Keratinocyte (primary cell): Measurements from ENCODE around the gene BORCS8. TPM values are rescaled to one million over a fixed set of nuclear protein-coding genes. Genes with fewer than 3 reads are reported as not detected.

Experiments used
- DNase-seq: peaks from one replicate; pipeline ENCODE4 v3.0.0-alpha.2; 2011; ENCODE audit warnings: low read depth, missing footprints, low spot score
- FAIRE-seq: peaks from 2 replicates; lab custom pipeline; 2011; peaks lifted over from hg19 to GRCh38; lab: Jason Lieb, UNC
- H2AFZ ChIP-seq: 2 replicates; pipeline ENCODE4 v1.6.0; 2012; ENCODE audit warnings: low read length, control low read depth, inconsistent platforms; ENCODE audit not compliant: control insufficient read depth
- H3K27ac ChIP-seq: 2 replicates; pipeline ENCODE4 v1.5.1; 2011; ENCODE audit warnings: low read length; ENCODE audit not compliant: control insufficient read depth, insufficient read depth
- H3K27me3 ChIP-seq: 3 replicates; pipeline ENCODE4 v1.6.0; 2011; ENCODE audit warnings: low read length; ENCODE audit not compliant: control insufficient read depth, insufficient read depth; ENCODE audit errors: extremely low read depth
- H3K36me3 ChIP-seq, 2 experiments: 2 replicates in 1 of 2; 3 replicates in 1 of 2; pipeline ENCODE4 v1.5.1; 2011; ENCODE audit warnings: low read length in 2 of 2, mild to moderate bottlenecking in 1 of 2; ENCODE audit not compliant: control insufficient read depth in 2 of 2, insufficient read depth in 2 of 2; ENCODE audit errors: extremely low read depth in 1 of 2
- H3K4me1 ChIP-seq: 3 replicates; pipeline ENCODE4 v1.5.1; 2011; ENCODE audit warnings: low read length; ENCODE audit not compliant: control insufficient read depth, insufficient read depth; ENCODE audit errors: extremely low read depth
- H3K4me2 ChIP-seq: 3 replicates; pipeline ENCODE4 v1.6.0; 2011; ENCODE audit warnings: low read depth, low read length; ENCODE audit not compliant: control insufficient read depth, insufficient read depth; ENCODE audit errors: extremely low read depth
- H3K4me3 ChIP-seq, 3 experiments: fragments of 200-600 bp in 1 of 3; sonication (generic) in 1 of 3; 2 replicates in 2 of 3; 3 replicates in 1 of 3; pipeline ENCODE4 v1.5.1; 2011 to 2016; ENCODE audit warnings: low read length in 3 of 3, mild to moderate bottlenecking in 3 of 3, control low read depth in 2 of 3, inconsistent platforms in 1 of 3, low read depth in 1 of 3, mixed read lengths in 1 of 3, mixed run types in 1 of 3, moderate library complexity in 1 of 3; ENCODE audit not compliant: control insufficient read depth in 2 of 3, insufficient read depth in 2 of 3; ENCODE audit errors: extremely low read depth in 1 of 3
- H3K79me2 ChIP-seq: 2 replicates; pipeline ENCODE4 v1.6.0; 2012; ENCODE audit warnings: low read length; ENCODE audit not compliant: control insufficient read depth, insufficient read depth
- H3K9ac ChIP-seq: 3 replicates; pipeline ENCODE4 v1.6.0; 2011; ENCODE audit warnings: low read length; ENCODE audit not compliant: control insufficient read depth, insufficient read depth; ENCODE audit errors: extremely low read depth
- H3K9me1 ChIP-seq: 3 replicates; pipeline ENCODE4 v1.6.0; 2011; ENCODE audit warnings: low read length; ENCODE audit not compliant: control insufficient read depth, insufficient read depth; ENCODE audit errors: extremely low read depth
- H3K9me3 ChIP-seq: 2 replicates; pipeline ENCODE4 v1.5.1; 2012; ENCODE audit warnings: low read depth, low read length; ENCODE audit not compliant: control insufficient read depth
- H4K20me1 ChIP-seq: 3 replicates; pipeline ENCODE4 v1.6.0; 2011; ENCODE audit warnings: low read length; ENCODE audit not compliant: control insufficient read depth, insufficient read depth; ENCODE audit errors: extremely low read depth
- EZH2 ChIP-seq: IDR thresholded peaks from one replicate; pipeline ENCODE4 v1.6.1; 2012; ENCODE audit warnings: inconsistent platforms, mild to moderate bottlenecking, low read length, moderate library complexity
- dilution Hi-C: fragments of 300-500 bp; cut with MboI; formaldehyde crosslinking; loops from one replicate; pipeline ENCODE4 v1.7.0; 2020; ENCODE audit warnings: low sequenced_read_pairs; ENCODE audit not compliant: extremely low pct_ligation_motif_present
- polyA plus RNA-seq, 5 experiments: library from polyadenylated mRNA; depleted of rRNA in 3 of 5; stranded (reverse) in 3 of 5; stranded (forward) in 1 of 5; unstranded in 1 of 5; fragments of >200 nt; gene quantifications; 1 replicate in 1 of 5; 2 replicates in 3 of 5; 3 replicates in 1 of 5; pipeline versions ENCODE4 v1.2.1 to v1.2.3, GENCODE V29; 2011 to 2012; ENCODE audit warnings: missing spikeins in 2 of 5, low read depth in 1 of 5, low replicate concordance in 1 of 5
- TF ChIP-seq, protein P1 (sequence below), 3 experiments: IDR thresholded peaks in 1 of 3; conservative IDR thresholded peaks in 1 of 3; optimal IDR thresholded peaks in 1 of 3; 2 replicates in 2 of 3; 3 replicates in 1 of 3; pipeline versions ENCODE3 to v1.5.1; 2011; ENCODE audit warnings: low read length in 3 of 3, mild to moderate bottlenecking in 3 of 3, moderate library complexity in 2 of 3, control low read depth in 1 of 3, inconsistent platforms in 1 of 3; ENCODE audit not compliant: insufficient read depth in 2 of 3; ENCODE audit errors: extremely low read depth in 1 of 3

BORCS8 gene
- polyA plus RNA-seq, 1 donor (not counting 4 experiments of a cell fraction or from before 2014, with no cell fraction given), result 16.3 TPM

DNA sequence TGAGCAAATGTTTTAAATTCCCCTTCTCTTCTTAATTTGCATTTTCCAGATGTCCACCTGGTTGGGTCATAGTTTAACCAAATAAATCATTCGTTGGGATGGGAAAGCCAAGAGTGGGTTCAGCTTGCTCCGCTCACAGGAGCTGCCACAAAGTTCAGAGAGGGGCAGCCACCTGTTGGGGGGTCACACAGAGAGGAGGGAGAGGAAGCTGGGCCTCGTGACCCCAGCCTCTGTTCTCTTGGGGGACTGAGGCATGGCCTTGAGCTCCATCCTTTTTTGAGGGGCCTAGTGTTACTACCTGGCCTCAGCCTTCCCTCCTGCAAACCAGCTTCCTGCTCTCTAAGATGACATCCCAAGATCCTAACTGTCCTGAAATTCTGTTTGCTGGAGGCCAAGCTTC, 24.3 kb downstream of the BORCS8 start:
- dilution Hi-C loops, result no loop called here
- TF ChIP-seq EZH2, result no peak
- TF ChIP-seq, protein P1, sequence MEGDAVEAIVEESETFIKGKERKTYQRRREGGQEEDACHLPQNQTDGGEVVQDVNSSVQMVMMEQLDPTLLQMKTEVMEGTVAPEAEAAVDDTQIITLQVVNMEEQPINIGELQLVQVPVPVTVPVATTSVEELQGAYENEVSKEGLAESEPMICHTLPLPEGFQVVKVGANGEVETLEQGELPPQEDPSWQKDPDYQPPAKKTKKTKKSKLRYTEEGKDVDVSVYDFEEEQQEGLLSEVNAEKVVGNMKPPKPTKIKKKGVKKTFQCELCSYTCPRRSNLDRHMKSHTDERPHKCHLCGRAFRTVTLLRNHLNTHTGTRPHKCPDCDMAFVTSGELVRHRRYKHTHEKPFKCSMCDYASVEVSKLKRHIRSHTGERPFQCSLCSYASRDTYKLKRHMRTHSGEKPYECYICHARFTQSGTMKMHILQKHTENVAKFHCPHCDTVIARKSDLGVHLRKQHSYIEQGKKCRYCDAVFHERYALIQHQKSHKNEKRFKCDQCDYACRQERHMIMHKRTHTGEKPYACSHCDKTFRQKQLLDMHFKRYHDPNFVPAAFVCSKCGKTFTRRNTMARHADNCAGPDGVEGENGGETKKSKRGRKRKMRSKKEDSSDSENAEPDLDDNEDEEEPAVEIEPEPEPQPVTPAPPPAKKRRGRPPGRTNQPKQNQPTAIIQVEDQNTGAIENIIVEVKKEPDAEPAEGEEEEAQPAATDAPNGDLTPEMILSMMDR (optimal IDR thresholded peaks at IDR 0.05 in 1 of 3, IDR thresholded peaks at IDR 0.05 in 1 of 3, conservative IDR thresholded peaks at IDR 0.05 in 1 of 3; ENCODE audit: extremely low read depth in 1 of 3, insufficient read depth in 2 of 3, low read length in 3 of 3), result no peak

DNA sequence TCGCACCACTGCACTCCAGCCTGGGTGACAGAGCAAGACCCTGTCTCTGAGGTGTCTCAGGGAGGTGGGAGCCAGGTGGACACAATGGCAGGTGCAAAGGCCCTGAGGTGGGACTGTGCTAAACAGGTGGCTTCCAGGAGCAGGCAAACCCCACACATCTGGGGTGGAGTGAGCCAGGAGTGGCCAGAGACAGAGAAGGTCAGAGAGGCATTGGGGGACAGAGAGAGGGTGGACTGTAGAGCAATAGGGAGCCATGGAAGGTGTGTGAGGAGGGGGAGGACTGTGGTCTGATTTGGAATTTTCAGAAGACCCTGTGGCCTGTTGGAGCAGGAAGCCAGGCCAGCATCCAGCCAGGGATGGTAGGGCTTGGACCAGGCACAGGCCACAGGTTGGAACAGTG, 26.6 kb downstream of the BORCS8 start:
- no peaks in the 10 kb centered on the region for H3K79me2 ChIP-seq
- TF ChIP-seq, protein P1 (optimal IDR thresholded peaks at IDR 0.05 in 1 of 3, IDR thresholded peaks at IDR 0.05 in 1 of 3, conservative IDR thresholded peaks at IDR 0.05 in 1 of 3; ENCODE audit: extremely low read depth in 1 of 3, insufficient read depth in 2 of 3, low read length in 3 of 3), result no peak
- no peaks in the 10 kb centered on the region for H3K9me1 ChIP-seq
- no peaks in the 10 kb centered on the region for H3K4me1 ChIP-seq
- H3K9me3 ChIP-seq, result no peaks in the 10 kb centered on the region
- FAIRE-seq (no peak), DNase-seq (no peak)
- peaks cover 5% of the 10 kb centered on the region for H4K20me1 ChIP-seq
- no peak overlapping the region for H3K27ac ChIP-seq
- H3K4me3 ChIP-seq, result no peak overlapping the region
- no peaks in the 10 kb centered on the region for H3K36me3 ChIP-seq
- no peak overlapping the region for H3K9ac ChIP-seq
- dilution Hi-C loops, result no loop called here
- H3K27me3 ChIP-seq, result no peaks in the 10 kb centered on the region
- no peak overlapping the region for H3K4me2 ChIP-seq
- no peak overlapping the region for H2AFZ ChIP-seq

More for the DNA sequence above, 24.3 kb downstream of the BORCS8 start:
- H2AFZ ChIP-seq, result no peak overlapping the region
- peaks cover 5% of the 10 kb centered on the region for H4K20me1 ChIP-seq
- DNase-seq (no peak), FAIRE-seq (no peak)
- no peaks in the 10 kb centered on the region for H3K9me3 ChIP-seq
- H3K9me1 ChIP-seq, result no peaks in the 10 kb centered on the region
- no peak overlapping the region for H3K27ac ChIP-seq
- H3K4me1 ChIP-seq, result no peaks in the 10 kb centered on the region
- H3K9ac ChIP-seq, result no peak overlapping the region
- H3K27me3 ChIP-seq, result no peaks in the 10 kb centered on the region
- H3K79me2 ChIP-seq, result no peaks in the 10 kb centered on the region
- H3K4me3 ChIP-seq, result no peak overlapping the region
- no peaks in the 10 kb centered on the region for H3K36me3 ChIP-seq
- H3K4me2 ChIP-seq, result no peak overlapping the region
